HUES64 (cell line): ENCODE results near the gene ADAMTS1.

Source experiments
- H3K27ac ChIP-seq: 2 replicates; pipeline ENCODE4 v1.7.0; 2013; ENCODE audit warnings: low read depth, low read length, inconsistent platforms
- H3K27me3 ChIP-seq: 2 replicates; pipeline ENCODE4 v1.6.1; 2013; ENCODE audit warnings: mild to moderate bottlenecking, low read length; ENCODE audit not compliant: insufficient read depth
- H3K36me3 ChIP-seq: 2 replicates; pipeline ENCODE4 v1.6.1; 2013; ENCODE audit warnings: mild to moderate bottlenecking, low read length; ENCODE audit not compliant: insufficient read depth
- H3K4me1 ChIP-seq: 2 replicates; pipeline ENCODE4 v1.6.1; 2013; ENCODE audit warnings: mild to moderate bottlenecking, low read length, moderate library complexity; ENCODE audit not compliant: insufficient read depth
- H3K4me3 ChIP-seq: 2 replicates; pipeline ENCODE4 v1.5.1; 2013; ENCODE audit warnings: mild to moderate bottlenecking, low read length, moderate library complexity
- H3K9ac ChIP-seq: 2 replicates; pipeline ENCODE4 v1.6.1; 2013; ENCODE audit warnings: mild to moderate bottlenecking, low read depth, low read length
- H3K9me3 ChIP-seq: 2 replicates; pipeline ENCODE4 v1.6.1; 2013; ENCODE audit warnings: low read depth, low read length; ENCODE audit not compliant: insufficient read depth
- WGBS: fragments of 150-250, 120-280 bp; methylation state at CpG from one replicate; pipeline ENCODE4 v1.1.7; 2013; ENCODE audit warnings: missing lambda C conversion rate; 5-methylcytosine and 5-hydroxymethylcytosine counted together

The ADAMTS1 gene

DNA sequence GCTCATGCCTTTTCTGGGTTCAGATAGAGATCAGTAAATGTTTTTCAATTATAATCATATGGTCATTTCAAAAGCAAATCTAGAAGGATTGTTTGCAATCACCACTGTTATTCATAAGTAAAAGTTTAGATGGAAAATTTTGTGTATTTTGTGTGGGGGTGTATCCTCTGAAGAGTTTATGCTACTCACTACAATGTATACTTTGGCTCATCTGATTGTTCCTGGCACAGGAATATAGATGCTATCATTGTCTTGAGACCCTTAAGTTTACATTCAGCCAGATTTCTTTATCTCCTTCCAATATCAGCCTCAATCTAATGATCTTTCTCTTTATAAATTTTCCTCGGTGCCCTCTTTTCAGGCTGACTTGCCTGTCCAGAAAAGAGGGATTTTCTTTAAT, 33.0 kb downstream of the ADAMTS1 start:
- Histone ChIP-seq H3K9ac (no peak overlapping the region), H3K36me3 (no peaks in the 10 kb centered on the region), H3K27ac (no peak overlapping the region), H3K4me1 (no peaks in the 10 kb centered on the region), H3K9me3 (no peaks in the 10 kb centered on the region), H3K4me3 (no peak overlapping the region), H3K27me3 (no peaks in the 10 kb centered on the region)
- WGBS: no CpG with 5 or more reads among the region's 1 CpG

GRCh38 chr21:26811482-26811881, 33.7 kb downstream of the ADAMTS1 start:
- Histone ChIP-seq H3K4me3 (no peak overlapping the region), H3K27ac (no peak overlapping the region), H3K9me3 (no peaks in the 10 kb centered on the region), H3K4me1 (no peaks in the 10 kb centered on the region), H3K36me3 (no peaks in the 10 kb centered on the region), H3K9ac (no peak overlapping the region), H3K27me3 (no peaks in the 10 kb centered on the region)
- WGBS: 83% methylated on average over 1 of the region's 2 CpGs

DNA sequence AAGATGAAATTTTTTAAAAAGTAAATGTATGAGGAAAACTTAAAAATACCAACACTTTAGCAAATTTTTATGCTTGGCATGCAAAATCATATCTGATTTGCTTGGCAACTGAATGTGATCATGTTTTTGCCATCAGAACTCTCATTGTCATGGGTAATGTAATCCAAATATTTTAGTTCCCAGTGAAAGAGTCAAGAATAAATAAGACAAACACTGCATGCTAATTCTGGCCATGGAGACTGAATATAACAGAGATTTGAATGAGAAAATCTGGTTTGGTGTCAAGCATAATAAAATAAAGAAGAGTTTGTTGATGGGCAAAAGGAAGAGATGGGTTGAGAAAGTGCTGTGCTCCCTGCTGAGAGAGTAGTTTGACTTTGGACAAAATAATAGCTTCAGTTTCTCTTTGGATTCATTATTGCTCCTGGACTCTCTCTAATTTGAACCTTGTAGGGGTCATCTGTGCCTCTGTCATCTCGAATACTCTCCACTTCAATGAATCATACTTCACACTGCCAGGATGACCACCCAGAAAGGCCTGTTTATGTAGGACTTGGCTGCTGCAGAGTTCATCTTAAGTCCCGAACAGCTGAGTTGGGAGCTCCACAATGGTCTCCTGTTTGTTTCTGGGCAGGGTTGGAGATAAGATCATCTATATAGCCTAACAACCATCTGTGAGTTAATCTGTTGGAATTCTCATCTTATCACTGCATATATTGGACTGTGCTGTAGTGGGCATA, 34.4 kb downstream of the ADAMTS1 start:
- no peaks in the 10 kb centered on the region for H3K9me3 ChIP-seq
- 94% methylated on average over 2 of the region's 2 CpGs for WGBS
- no peaks in the 10 kb centered on the region for H3K4me1 ChIP-seq
- H3K4me3 ChIP-seq: no peak overlapping the region
- no peak overlapping the region for H3K27ac ChIP-seq
- H3K36me3 ChIP-seq: no peaks in the 10 kb centered on the region
- no peaks in the 10 kb centered on the region for H3K27me3 ChIP-seq
- H3K9ac ChIP-seq: no peak overlapping the region

DNA sequence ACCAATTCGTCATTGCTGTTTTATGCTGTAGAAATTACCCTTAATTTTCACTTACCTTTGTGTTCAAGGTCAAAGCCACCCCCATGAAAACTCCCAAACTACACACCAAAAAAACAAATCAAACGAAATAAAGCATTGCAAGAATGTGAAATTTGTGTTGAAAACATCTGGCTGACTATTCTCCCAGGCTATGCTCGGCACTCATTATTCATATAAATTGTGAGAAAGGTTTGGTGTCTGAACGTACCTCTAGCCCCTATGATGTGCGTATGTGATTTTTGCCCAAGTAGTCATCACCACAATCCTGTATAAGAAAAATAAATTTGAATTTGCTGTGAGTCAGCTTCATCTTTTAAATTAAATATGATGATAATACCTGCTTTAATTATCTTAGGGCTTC, 34.9 kb downstream of the ADAMTS1 start:
- Histone ChIP-seq H3K36me3 (no peaks in the 10 kb centered on the region), H3K27ac (no peak overlapping the region), H3K4me3 (no peak overlapping the region), H3K9me3 (no peaks in the 10 kb centered on the region), H3K9ac (no peak overlapping the region), H3K27me3 (no peaks in the 10 kb centered on the region), H3K4me1 (no peaks in the 10 kb centered on the region)
- 73% methylated on average over 3 of the region's 5 CpGs for WGBS

DNA sequence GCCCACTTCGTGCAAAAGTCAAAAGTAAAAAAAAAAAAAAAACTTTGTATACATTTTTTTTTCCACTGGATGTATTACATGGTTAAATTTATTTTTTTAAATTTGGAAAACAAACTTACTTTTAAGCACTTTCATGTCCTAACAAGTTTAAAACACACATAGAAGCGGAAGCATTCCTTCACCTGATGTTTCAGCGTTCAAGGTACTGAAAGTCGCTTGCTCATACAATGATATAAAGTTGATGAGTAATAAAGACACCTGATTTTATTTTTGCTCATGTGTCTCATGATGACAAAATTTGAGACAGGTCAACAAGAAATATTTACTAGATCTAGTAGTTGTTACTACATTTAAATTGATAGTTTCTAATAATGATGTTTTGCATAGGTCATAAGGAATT, 35.5 kb downstream of the ADAMTS1 start:
- H3K9me3 ChIP-seq: no peaks in the 10 kb centered on the region
- 94% methylated on average over 3 of the region's 4 CpGs for WGBS
- H3K4me1 ChIP-seq: no peaks in the 10 kb centered on the region
- no peaks in the 10 kb centered on the region for H3K36me3 ChIP-seq
- no peaks in the 10 kb centered on the region for H3K27me3 ChIP-seq
- no peak overlapping the region for H3K4me3 ChIP-seq
- no peak overlapping the region for H3K27ac ChIP-seq
- H3K9ac ChIP-seq: no peak overlapping the region

- Histone ChIP-seq H3K9me3 (no peaks in the 10 kb centered on the region), H3K9ac (no peak overlapping the region), H3K36me3 (no peaks in the 10 kb centered on the region), H3K27ac (no peak overlapping the region), H3K4me1 (peaks cover 2% of the 10 kb centered on the region; the same call in 1 of the 2 replicates), H3K27me3 (no peaks in the 10 kb centered on the region), H3K4me3 (no peak overlapping the region)
- 96% methylated on average over 4 of the region's 5 CpGs for WGBS
Observed at GRCh38 chr21:26806801-26807295, 38.4 kb downstream of the ADAMTS1 start.

- H3K27ac ChIP-seq: no peak overlapping the region
- 93% methylated on average over 5 of the region's 5 CpGs for WGBS
- no peaks in the 10 kb centered on the region for H3K27me3 ChIP-seq
- peaks cover 8% of the 10 kb centered on the region; the same call in 1 of the 2 replicates for H3K4me1 ChIP-seq
- H3K9ac ChIP-seq: no peak overlapping the region
- no peaks in the 10 kb centered on the region for H3K36me3 ChIP-seq
- no peak overlapping the region for H3K4me3 ChIP-seq
- no peaks in the 10 kb centered on the region for H3K9me3 ChIP-seq
Observed at GRCh38 chr21:26804895-26805609, 40.2 kb downstream of the ADAMTS1 start.

- Histone ChIP-seq H3K4me3 (no peak overlapping the region), H3K27me3 (no peaks in the 10 kb centered on the region), H3K9ac (no peak overlapping the region), H3K9me3 (no peaks in the 10 kb centered on the region), H3K27ac (no peak overlapping the region), H3K36me3 (no peaks in the 10 kb centered on the region), H3K4me1 (peaks cover 8% of the 10 kb centered on the region; the same call in 1 of the 2 replicates)
- WGBS: 75% methylated on average over 1 of the region's 1 CpG
Observed at GRCh38 chr21:26801498-26801897, 43.7 kb downstream of the ADAMTS1 start.

GRCh38 chr21:26800970-26801431, 44.2 kb downstream of the ADAMTS1 start:
- H3K9ac ChIP-seq: no peak overlapping the region
- H3K4me3 ChIP-seq: no peak overlapping the region
- no peak overlapping the region for H3K27ac ChIP-seq
- WGBS: 91% methylated on average over 9 of the region's 9 CpGs
- peaks cover 8% of the 10 kb centered on the region; the same call in 1 of the 2 replicates for H3K4me1 ChIP-seq
- H3K9me3 ChIP-seq: no peaks in the 10 kb centered on the region
- no peaks in the 10 kb centered on the region for H3K27me3 ChIP-seq
- no peaks in the 10 kb centered on the region for H3K36me3 ChIP-seq

- Histone ChIP-seq H3K27me3 (no peaks in the 10 kb centered on the region), H3K9ac (no peak overlapping the region), H3K36me3 (no peaks in the 10 kb centered on the region), H3K4me1 (peaks cover 8% of the 10 kb centered on the region; the same call in 1 of the 2 replicates), H3K4me3 (no peak overlapping the region), H3K27ac (no peak overlapping the region), H3K9me3 (no peaks in the 10 kb centered on the region)
- 96% methylated on average over 2 of the region's 2 CpGs for WGBS
Observed at GRCh38 chr21:26800455-26800854, 44.8 kb downstream of the ADAMTS1 start.

DNA sequence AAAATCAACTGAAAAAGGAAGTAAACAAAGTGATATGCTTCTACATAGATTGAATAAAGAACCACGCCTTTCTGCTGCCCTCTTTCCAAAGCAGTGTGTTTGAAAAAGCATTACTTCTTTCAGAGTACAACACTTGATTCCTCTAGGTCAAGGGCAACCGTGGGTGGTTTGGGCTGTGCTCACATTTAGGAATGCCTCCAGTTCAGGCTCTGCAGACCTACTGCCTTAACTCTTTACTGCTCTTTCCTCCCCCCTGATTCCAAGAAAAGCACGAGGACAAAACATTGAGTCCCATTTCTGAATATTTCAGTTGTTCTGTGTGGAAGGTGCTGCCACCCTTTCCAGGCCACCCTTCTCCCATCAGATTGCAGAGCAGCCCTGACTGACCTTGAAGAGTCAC, 45.2 kb downstream of the ADAMTS1 start:
- Histone ChIP-seq H3K4me1 (peaks cover 8% of the 10 kb centered on the region; the same call in 1 of the 2 replicates), H3K9me3 (no peaks in the 10 kb centered on the region), H3K27ac (no peak overlapping the region), H3K36me3 (no peaks in the 10 kb centered on the region), H3K9ac (no peak overlapping the region), H3K27me3 (no peaks in the 10 kb centered on the region), H3K4me3 (no peak overlapping the region)
- WGBS: 70% methylated on average over 2 of the region's 3 CpGs
